Ishikawa (cell line): ENCODE data around the gene ABT1.

Experiments used
- CEBPB ChIP-seq: IDR thresholded peaks from 2 replicates; pipeline ENCODE4 v1.6.1; 2012
- MAX ChIP-seq: IDR thresholded peaks from 2 replicates; pipeline ENCODE4 v1.6.1; 2012
- REST ChIP-seq: IDR thresholded peaks from 2 replicates; pipeline ENCODE4 v1.6.1; 2012; ENCODE audit warnings: low read depth, mild to moderate bottlenecking
- TAF1 ChIP-seq: IDR thresholded peaks from 2 replicates; pipeline ENCODE4 v1.6.1; 2012; ENCODE audit warnings: low read depth, mild to moderate bottlenecking
- TCF12 ChIP-seq: IDR thresholded peaks from 2 replicates; pipeline ENCODE4 v1.6.1; 2012; ENCODE audit warnings: low read depth
- TEAD4 ChIP-seq: IDR thresholded peaks from 2 replicates; pipeline ENCODE4 v1.6.1; 2012
- USF1 ChIP-seq: IDR thresholded peaks from 2 replicates; pipeline ENCODE4 v1.6.1; 2012

- TF ChIP-seq REST (no peak), TAF1 (no peak), CEBPB (no peak), TEAD4 (no peak), TCF12 (no peak), USF1 (no peak), MAX (no peak)
Measured at GRCh38 chr6:26609463-26609862, 12.7 kb downstream of the ABT1 start.
